ENCODE data around the gene FIG4. TPM values are rescaled to one million over a fixed set of nuclear protein-coding genes. Genes with fewer than 3 reads are reported as not detected.

The FIG4 gene
- total RNA-seq, 1 experiment from 2014 or later, result 15.7 TPM

GRCh38 chr6:109874086-109874485 lies 183.0 kb downstream of the FIG4 start:
- Histone ChIP-seq H3K9me2 (ENCODE audit: insufficient read depth) (no peaks in the 10 kb centered on the region), H3K9ac (ENCODE audit: low read length) (no peak overlapping the region), H3K27me3 (ENCODE audit: insufficient read depth, low read length) (no peaks in the 10 kb centered on the region), H3K27ac (ENCODE audit: low read depth, low read length) (no peak overlapping the region), H3K4me3 (replicated peaks in 1 of 2; ENCODE audit: low read depth in 1 of 2, low read length in 2 of 2) (no peak overlapping the region), H3K36me3 (ENCODE audit: control insufficient read depth in 1 of 2, insufficient read depth in 2 of 2, low read length in 2 of 2) (no peaks in the 10 kb centered on the region), H3K4me2 (ENCODE audit: low read length) (no peak overlapping the region), H3K9me3 (ENCODE audit: control insufficient read depth in 1 of 2, insufficient read depth in 1 of 2, low read depth in 1 of 2, low read length in 2 of 2) (no peaks in the 10 kb centered on the region), H3K4me1 (ENCODE audit: control insufficient read depth in 1 of 2, insufficient read depth in 2 of 2, low read length in 2 of 2) (no peaks in the 10 kb centered on the region), H3K79me2 (ENCODE audit: insufficient read depth, low read length) (no peaks in the 10 kb centered on the region), H2AFZ (ENCODE audit: low read depth, low read length, poor library complexity, severe bottlenecking) (no peak overlapping the region), H4K20me1 (ENCODE audit: insufficient read depth) (no peaks in the 10 kb centered on the region)
- intact Hi-C loops (cut with micrococcal nuclease), result no loop called here
- ChIA-PET RAD21 (ENCODE audit: low non-redundant PET in 1 of 2, low total read pairs in 2 of 2, uncharacterized antibody in 2 of 2, unreplicated experiment in 2 of 2) (no interaction called here), CTCF (no interaction called here), POLR2A (no interaction called here)
- TF ChIP-seq ZNF274 (IDR thresholded peaks at IDR 0.05; ENCODE audit: low read depth, low read length), result no peak
- TF ChIP-seq MAX (IDR thresholded peaks at IDR 0.05), result no peak
- TF ChIP-seq JUND (IDR thresholded peaks at IDR 0.05), result no peak
- no peak for TF ChIP-seq YY1 (IDR thresholded peaks at IDR 0.05; ENCODE audit: extremely low read depth, insufficient replicate concordance, low read depth, low read length)
- TF ChIP-seq POLR2A (IDR thresholded peaks at IDR 0.05; ENCODE audit: borderline replicate concordance, extremely low read depth, insufficient read depth, insufficient read length), result no peak
- TF ChIP-seq CBX3 (IDR thresholded peaks at IDR 0.05; ENCODE audit: low read depth), result no peak
- TF ChIP-seq SRF (IDR thresholded peaks at IDR 0.05; ENCODE audit: low read depth), result no peak
- ATAC-seq, result no peak
- no TSS peak for BruUV-seq (replicated peaks)
- DNase-seq (ENCODE audit: low read depth, low spot score), result no peak

GRCh38 chr6:109874621-109875020 lies 183.5 kb downstream of the FIG4 start:
- DNase-seq (ENCODE audit: low read depth, low spot score), result no peak
- H3K36me3 ChIP-seq (ENCODE audit: control insufficient read depth in 1 of 2, insufficient read depth in 2 of 2, low read length in 2 of 2), result no peaks in the 10 kb centered on the region
- no peaks in the 10 kb centered on the region for H3K9me3 ChIP-seq (ENCODE audit: control insufficient read depth in 1 of 2, insufficient read depth in 1 of 2, low read depth in 1 of 2, low read length in 2 of 2)
- no peaks in the 10 kb centered on the region for H4K20me1 ChIP-seq (ENCODE audit: insufficient read depth)
- no peak overlapping the region for H3K9ac ChIP-seq (ENCODE audit: low read length)
- ChIA-PET RAD21 (ENCODE audit: low non-redundant PET in 1 of 2, low total read pairs in 2 of 2, uncharacterized antibody in 2 of 2, unreplicated experiment in 2 of 2) (no interaction called here), CTCF (no interaction called here), POLR2A (no interaction called here)
- H3K79me2 ChIP-seq (ENCODE audit: insufficient read depth, low read length), result no peaks in the 10 kb centered on the region
- no peak for TF ChIP-seq TCF7L2 (IDR thresholded peaks at IDR 0.05; ENCODE audit: borderline replicate concordance, extremely low read depth, insufficient read depth, insufficient read length)
- TF ChIP-seq ELF1 (IDR thresholded peaks at IDR 0.05; ENCODE audit: borderline replicate concordance, low read depth), result no peak
- TF ChIP-seq EZH2 (IDR thresholded peaks at IDR 0.05), result no peak
- no peak for TF ChIP-seq JUND (IDR thresholded peaks at IDR 0.05)
- TF ChIP-seq SRF (IDR thresholded peaks at IDR 0.05; ENCODE audit: low read depth), result no peak
- no peak for TF ChIP-seq FOSL1 (IDR thresholded peaks at IDR 0.05; ENCODE audit: low read depth)
- no peak for TF ChIP-seq POLR2AphosphoS5 (IDR thresholded peaks at IDR 0.05; ENCODE audit: low read depth, low read length)
- no peak for TF ChIP-seq RAD21 (IDR thresholded peaks at IDR 0.05; ENCODE audit: low read depth)
- TF ChIP-seq ATF3 (IDR thresholded peaks at IDR 0.05), result no peak
- no peak for TF ChIP-seq EGR1 (IDR thresholded peaks at IDR 0.05; ENCODE audit: low read depth)
- no peak for TF ChIP-seq SIN3A (IDR thresholded peaks at IDR 0.05; ENCODE audit: low read depth)
- TF ChIP-seq SP1 (IDR thresholded peaks at IDR 0.05; ENCODE audit: low read depth), result no peak
- no peak overlapping the region for H3K4me3 ChIP-seq (replicated peaks in 1 of 2; ENCODE audit: low read depth in 1 of 2, low read length in 2 of 2)
- no peak overlapping the region for H3K4me2 ChIP-seq (ENCODE audit: low read length)
- H2AFZ ChIP-seq (ENCODE audit: low read depth, low read length, poor library complexity, severe bottlenecking), result no peak overlapping the region
- no peak for ATAC-seq
- no TSS peak for BruUV-seq (replicated peaks)
- no peaks in the 10 kb centered on the region for H3K9me2 ChIP-seq (ENCODE audit: insufficient read depth)
- no peaks in the 10 kb centered on the region for H3K4me1 ChIP-seq (ENCODE audit: control insufficient read depth in 1 of 2, insufficient read depth in 2 of 2, low read length in 2 of 2)
- intact Hi-C loops (cut with micrococcal nuclease), result no loop called here
- no peaks in the 10 kb centered on the region for H3K27me3 ChIP-seq (ENCODE audit: insufficient read depth, low read length)
- no peak overlapping the region for H3K27ac ChIP-seq (ENCODE audit: low read depth, low read length)

All from HCT116 (cell line).